OCI-LY3 (cell line): ENCODE results near the gene HSD11B1.

Experiments used
- EZH2phosphoT487 ChIP-seq: fragments of 200-600 bp; shearing (Covaris generic); IDR thresholded peaks from 2 replicates; pipeline ENCODE4 v1.6.1; 2018; ENCODE audit warnings: antibody characterized with exemption, mixed run types, low read depth
- TF ChIP-seq, protein P1 (sequence below): fragments of 200-600, 300-600 bp; sonication (generic); IDR thresholded peaks from 2 replicates; pipeline ENCODE4 v1.5.1; 2014; ENCODE audit warnings: antibody characterized with exemption, low read length, low read depth

DNA sequence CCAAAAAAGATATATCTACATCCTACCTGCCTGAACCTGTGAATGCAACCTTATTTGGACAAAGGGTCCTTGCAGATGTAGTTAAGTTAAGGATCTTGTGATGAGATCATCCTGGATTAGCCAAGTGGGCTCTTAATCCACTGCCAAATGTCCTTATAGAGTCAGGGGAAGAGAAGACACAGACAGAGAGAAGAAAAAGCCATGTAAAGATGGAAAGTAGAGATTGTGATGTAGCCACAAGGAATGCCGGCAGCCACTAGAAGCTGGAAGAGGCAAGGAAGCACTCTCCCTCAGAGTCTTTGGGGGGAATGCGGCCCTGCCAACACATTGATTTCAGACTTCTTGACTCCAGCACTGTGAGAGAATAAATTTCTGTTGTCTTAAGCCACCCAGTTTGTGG is 16.2 kb downstream of the HSD11B1 start:
- TF ChIP-seq, protein P1, sequence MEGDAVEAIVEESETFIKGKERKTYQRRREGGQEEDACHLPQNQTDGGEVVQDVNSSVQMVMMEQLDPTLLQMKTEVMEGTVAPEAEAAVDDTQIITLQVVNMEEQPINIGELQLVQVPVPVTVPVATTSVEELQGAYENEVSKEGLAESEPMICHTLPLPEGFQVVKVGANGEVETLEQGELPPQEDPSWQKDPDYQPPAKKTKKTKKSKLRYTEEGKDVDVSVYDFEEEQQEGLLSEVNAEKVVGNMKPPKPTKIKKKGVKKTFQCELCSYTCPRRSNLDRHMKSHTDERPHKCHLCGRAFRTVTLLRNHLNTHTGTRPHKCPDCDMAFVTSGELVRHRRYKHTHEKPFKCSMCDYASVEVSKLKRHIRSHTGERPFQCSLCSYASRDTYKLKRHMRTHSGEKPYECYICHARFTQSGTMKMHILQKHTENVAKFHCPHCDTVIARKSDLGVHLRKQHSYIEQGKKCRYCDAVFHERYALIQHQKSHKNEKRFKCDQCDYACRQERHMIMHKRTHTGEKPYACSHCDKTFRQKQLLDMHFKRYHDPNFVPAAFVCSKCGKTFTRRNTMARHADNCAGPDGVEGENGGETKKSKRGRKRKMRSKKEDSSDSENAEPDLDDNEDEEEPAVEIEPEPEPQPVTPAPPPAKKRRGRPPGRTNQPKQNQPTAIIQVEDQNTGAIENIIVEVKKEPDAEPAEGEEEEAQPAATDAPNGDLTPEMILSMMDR = no peak
- no peak for TF ChIP-seq EZH2phosphoT487
